Daoy (cell line): ENCODE results near the gene DSTN. TPM values are rescaled to one million over a fixed set of nuclear protein-coding genes. Genes with fewer than 3 reads are reported as not detected.

Source experiments
- DNase-seq: peaks from one replicate; pipeline ENCODE4 v3.0.0-alpha.2; 2015; ENCODE audit warnings: low read depth
- total RNA-seq: library from RNA; depleted of rRNA; stranded (reverse); fragments of >200 nt; shearing (Covaris generic); gene quantifications from 2 replicates; pipeline ENCODE4 v1.2.3, GENCODE V29; 2014

DSTN gene
- total RNA-seq, 1 experiment from 2014 or later, result 222 TPM

DNA sequence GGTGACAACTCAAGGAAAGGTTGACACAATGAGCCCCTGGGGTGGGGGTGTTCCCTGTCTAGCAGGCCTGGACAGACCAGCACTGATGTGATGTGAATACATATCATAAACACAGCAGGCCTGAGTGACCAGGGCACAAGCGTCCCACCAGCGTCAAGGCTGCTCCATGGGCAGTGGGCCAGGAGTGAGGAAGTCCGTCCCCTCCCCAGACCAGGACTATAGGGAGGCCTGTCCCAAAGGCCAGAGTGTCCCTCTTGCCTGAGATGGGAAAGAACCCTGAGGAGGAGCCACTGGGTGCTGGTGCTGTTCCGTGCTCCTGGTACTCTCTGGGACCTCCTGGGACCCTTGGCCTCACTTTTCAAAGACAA is 67.5 kb downstream of the DSTN start:
- no peak for DNase-seq

- DNase-seq, result no peak
Observed at GRCh38 chr20:17637985-17638640, 68.2 kb downstream of the DSTN start.

DNA sequence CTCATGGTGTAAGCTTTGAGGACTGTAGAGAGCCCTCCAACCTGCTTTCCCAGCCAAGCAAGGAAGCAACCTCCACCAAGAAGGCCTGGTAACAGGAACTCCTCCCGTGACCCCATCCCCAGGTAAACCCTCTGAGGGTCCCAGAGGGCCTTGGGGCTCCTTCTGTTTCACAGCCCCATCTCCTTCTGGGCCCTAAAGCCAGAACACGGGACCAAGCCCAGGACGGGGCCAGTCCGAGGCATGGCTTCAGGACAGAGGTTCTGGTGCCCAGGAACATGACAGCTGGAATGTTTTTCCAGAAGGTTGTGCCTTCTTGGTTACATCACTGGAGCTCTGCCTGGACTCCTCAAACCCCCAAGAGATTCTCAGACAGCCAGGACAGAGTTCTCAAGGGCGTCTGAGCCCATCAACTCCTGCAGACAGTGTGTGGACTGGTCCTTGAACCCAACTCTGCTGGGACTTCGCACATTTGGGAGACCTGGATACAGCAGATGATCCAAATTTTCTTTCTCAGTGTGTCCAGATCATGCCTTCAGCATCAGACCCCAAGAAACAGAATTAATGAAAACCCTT is 69.0 kb downstream of the DSTN start:
- no peak for DNase-seq

DNA sequence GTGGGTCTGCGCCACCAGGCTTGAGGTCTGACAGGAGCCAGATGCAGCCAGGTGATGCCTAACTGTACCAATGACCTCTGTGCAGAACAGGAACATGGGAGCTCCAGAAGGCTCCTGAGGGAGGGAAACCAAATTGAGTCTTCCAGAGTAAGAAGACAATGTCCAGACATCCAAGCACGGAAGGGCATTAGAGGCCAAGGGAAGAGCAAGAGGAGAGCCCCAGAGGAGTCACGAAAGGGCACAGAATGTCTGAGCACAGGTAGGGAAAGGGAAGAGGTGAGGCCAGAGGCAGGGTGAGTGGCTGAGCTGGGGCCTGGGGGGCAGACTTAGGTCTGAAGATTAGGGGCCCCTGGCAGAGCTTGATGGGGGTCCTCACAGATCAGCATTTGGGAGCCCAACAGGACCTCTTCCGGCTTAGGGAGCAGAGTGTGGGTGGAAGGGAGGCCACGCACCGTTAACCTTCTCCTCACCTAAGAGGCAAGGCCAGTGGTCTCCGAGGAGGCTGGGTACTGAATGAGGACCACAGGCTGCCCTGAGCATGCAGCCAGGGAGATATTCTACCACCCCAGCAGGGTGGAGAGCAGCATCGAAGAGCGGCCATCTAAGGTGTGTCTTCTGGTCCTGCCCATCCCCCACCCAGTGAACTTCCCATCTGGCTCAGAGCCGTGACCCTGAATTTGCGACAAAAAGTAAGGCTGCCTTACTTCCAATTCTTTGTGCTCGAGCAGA is 70.4 kb downstream of the DSTN start:
- DNase-seq, result no peak

DNA sequence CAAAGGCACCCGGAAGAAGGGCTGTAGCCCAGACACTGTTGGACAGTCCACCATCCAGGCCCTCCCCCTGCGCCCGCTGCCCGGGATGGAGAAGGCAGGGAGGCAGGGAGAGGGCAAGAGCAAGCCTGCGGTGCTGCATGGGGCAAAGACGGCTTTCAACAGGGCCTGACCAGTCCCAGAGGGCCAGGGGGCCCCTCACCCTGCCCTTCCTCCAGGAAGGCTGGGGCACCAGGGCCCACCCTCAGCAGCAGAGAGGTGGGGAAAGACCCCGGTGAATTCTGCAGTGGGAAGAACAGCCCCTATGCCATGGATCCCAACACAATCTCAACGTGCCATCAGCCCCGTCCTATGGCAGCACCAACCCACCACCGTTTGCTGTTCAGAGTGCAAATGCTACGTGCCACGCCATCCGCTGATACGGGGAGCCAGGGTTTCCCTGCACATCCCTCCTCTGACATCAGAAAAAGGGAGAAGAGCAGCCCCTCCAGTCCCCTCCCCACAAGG is 71.1 kb downstream of the DSTN start:
- DNase-seq, result no peak

GRCh38 chr20:17641520-17641964 is 71.7 kb downstream of the DSTN start:
- no peak for DNase-seq

GRCh38 chr20:17641993-17642392 is 72.1 kb downstream of the DSTN start:
- no peak for DNase-seq

DNA sequence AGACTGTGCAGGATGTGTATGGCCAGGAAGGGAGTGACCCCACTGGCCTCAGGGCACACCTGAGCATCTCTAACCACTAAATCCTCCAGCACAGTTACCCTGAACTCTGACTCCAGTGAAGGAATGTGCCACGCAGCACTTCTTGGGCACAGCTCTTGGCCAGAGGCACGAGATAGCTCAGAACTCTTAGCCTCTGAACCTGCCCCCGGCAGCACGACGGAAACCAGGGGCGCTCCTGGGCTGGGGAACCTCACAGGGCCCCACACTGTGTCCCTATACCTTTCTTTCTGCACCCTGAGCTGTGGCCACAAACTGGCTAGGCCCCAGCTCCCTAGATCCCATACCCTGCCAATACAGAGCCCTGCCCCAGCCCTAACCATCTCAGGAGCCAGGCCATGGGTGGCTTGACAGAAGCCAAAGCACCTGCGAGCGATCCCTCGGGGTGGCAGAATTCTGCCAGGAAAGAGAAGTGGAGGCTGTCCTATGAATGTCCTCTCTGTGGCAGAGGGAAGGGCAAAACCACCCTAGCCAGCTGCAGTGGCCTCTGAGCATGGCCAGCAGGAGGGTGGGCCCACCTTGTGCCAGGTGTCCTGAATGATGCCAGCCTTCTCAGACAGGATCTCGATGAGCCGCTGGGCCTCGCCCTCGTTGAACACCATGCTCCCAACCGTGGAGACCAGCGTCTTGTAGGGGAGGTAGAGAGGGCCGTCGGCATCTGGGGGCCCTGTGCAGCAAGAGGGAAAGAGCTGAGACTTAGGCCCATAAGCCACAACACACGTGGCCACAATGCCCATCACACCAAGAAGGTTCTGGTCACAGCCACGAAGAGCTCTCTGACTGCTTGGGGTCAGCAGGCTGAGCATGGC is 72.8 kb downstream of the DSTN start:
- no peak for DNase-seq

DNA sequence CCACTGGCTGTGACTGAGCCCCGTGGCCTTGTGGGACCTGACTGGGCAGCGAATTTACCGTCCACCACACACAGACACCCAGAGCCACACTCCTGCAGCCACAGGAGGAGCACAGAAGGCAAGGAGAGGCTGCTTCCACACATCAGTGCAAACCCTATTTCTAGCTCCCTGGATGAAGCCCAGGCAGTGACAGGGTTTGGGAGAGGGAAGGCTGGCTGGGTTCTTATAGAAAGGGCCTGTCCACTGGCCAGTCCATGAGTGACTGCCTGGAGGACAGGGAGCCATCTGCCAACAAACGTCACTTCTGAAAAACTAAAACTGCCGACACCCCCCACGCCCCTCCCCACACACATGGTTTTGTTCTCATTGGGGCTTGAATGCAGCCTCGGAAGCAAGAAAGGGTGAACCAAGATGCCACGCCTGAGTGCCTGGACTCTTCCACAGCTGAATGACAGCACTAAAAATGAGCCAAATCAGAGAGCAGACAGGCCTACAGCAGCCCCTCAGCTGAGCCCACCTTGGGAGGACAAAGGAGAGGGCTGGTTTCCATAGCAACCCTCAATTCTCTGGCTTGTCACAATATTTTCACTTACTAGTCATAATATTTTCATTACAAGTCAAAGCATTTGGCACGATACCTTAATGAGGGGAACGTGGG is 73.8 kb downstream of the DSTN start:
- DNase-seq, result no peak

DNA sequence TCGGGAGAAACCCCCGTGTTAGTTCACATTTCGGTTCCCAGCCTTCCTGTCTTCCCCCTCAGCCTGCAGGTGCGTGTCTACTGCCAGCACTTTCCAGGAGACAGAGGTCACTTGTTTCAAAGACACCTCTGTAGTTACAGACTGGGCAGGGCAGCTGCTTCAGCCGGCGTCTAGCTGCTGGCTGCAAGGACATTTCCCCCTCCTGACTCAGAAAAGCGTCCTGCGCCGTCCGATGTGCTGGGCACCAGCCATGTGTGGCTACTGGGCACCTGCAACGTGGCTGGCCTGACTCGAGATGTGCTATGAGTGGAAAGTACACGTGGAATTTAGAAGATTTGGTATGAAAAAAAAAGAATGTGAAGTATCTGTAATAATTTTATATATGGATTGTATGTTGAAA is 74.6 kb downstream of the DSTN start:
- DNase-seq, result no peak

DNA sequence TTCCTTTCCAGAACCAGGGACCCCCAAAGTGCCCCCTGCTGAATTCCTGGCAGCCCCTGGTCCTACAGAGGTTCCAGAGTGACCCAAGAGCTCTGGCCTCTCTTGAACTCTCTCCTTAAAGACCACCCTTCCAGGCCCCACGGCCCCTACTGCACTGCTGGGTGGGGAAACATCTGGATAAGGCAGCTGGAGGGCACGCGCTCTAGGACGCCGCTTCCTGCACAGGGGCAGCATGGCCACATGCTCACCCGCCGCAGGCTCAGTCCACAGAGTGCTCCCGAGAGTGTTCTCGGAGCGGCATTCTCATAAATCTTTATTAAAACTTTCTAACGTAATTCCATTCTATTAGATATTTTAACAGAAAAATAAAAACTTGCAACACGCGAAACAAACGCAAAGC is 75.1 kb downstream of the DSTN start:
- no peak for DNase-seq

DNA sequence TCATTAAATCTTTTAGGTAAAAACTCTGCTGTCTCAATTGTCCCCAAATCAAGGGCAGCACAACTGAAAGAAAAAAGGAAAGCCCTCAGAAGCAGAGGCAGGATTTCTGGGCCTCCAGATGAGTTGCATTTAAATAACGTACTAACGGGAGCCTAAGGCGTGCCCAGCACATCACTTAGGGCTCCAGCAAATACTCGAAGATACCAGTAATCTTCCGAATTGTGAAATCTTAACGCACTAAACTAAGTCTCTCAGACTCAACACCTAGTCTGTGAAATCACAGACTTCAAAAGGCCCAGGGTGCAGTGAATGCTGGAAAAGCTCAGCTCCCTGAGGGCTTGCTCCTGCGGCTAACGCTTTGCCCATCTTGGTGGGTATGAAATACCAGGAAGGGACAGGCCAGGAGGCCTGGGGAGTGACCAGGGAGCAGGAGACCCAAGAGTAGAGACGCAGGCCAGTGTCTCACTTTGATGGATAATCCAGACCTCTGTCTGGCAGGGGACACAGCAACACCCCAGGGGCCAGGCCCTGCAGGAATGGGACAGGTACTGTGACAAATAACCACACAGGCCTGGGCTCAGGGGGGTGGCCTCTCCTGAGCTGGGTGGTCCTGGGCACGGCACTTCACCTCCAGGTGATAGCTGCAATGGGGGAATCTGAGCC is 75.8 kb downstream of the DSTN start:
- no peak for DNase-seq

- DNase-seq, result no peak
Observed at GRCh38 chr20:17646209-17646960, 76.5 kb downstream of the DSTN start.

- DNase-seq, result no peak
Observed at GRCh38 chr20:17646961-17647301, 77.1 kb downstream of the DSTN start.

DNA sequence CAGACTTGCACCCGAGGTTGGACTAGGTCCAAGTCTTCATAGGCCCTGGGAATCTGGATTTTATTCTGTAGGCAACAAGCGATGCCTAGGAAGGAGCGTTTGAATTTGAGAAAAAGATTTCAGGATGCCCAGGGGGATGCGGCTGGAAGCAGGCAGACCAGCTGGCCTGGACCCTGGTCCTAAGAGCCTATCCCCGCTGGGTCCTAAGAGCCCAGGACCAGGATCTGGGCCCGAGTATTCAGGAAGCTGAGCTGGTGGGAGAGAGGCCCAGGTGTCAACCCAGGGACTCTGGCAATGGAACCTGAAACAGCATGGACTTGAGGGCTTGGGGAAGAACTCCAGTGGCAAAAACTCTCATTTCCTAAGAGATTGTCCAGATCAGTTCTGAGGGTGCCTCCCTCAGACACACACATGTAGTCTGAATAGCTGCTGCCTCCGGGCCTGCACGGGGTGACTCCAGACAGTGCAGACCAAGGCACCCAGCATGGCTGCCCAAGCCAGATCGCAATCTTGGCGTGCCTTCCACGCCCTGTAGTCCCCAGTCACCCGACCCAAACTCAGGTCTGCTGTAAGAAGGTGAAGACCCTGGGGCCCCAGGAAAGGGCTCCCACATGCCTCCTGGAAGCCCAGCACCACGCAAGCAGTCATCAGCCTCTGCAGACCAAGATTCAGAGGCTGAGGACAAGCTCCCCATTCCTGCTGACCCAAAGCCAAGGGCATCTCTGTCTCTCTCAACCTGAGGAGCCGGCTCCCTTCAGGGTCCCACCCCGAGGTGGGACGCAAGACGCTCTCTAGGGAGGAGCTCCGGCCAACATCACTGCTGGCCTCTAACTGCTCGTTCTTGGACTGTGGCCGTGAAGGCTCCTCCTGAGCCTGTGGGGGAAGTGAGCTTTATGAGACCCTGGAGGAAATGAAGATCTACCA is 77.8 kb downstream of the DSTN start:
- no peak for DNase-seq

GRCh38 chr20:17648315-17648646 is 78.4 kb downstream of the DSTN start:
- no peak for DNase-seq

DNA sequence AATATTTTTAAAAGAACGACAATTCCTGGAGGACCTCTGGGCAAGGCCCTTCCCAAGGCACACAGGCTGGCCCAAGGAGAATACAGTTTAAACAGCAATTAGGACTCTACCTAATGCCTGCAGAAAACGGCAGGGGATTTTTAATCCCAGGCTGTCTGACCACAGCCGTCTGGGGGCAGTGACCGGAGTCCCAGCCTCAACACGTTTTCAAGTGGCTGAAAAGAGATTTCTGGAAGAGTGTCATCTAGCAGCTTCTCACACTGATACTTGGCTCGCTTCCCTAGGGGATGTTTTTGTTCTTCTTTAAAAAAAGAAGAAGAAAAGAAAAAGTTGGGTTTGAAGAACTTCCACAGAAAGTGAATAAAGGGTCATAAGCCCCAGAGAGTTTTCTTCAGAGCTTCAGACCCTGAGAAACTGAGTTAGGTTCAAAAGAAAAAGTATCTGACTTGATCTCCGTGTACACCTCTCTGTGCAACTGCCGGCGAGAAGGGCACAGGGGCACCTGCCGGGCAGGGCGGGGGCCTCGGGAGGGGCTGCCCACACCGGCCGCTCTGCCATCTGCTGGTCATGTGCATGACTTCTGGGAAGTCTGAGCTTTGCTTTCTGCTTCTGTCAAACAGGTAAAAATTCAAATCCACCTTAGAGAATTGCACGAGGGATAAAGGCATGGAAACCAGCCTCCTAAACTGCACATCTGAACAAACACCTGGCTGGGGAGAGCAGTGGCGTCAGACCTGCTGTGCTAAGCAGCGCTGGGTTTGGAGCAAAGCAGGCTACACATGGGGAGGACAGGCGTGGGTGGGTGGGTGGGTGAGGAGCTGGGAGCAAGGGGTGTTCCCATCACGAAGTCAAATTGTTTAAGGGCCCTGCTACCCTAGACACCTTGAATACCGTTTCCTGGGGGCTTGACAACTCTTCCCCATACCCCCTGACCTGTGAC is 79.2 kb downstream of the DSTN start:
- no peak for DNase-seq
